PC-9 (cell line): Measurements from ENCODE around the gene GRAP. TPM values are rescaled to one million over a fixed set of nuclear protein-coding genes. Genes with fewer than 3 reads are reported as not detected.

Source experiments
- BruUV-seq: library from RNA; stranded (reverse); fragments of 400-500 nt; replicated peaks from 2 replicates; lab custom pipeline; 2021; lab: Mats Ljungman, UMichigan
- CTCF ChIA-PET: fragments of 300-600 bp; sonication (Branson Sonifier 250); formaldehyde crosslinking; loops from one replicate; lab custom pipeline; 2022; ENCODE audit warnings: antibody characterized with exemption; lab: Charles Lee
- POLR2A ChIA-PET: fragments of 300-600 bp; sonication (Branson Sonifier 250); formaldehyde crosslinking; loops from one replicate; lab custom pipeline; 2022; ENCODE audit warnings: antibody characterized with exemption; ENCODE audit not compliant: unreplicated experiment; lab: Charles Lee
- DNase-seq, 2 experiments: peaks; one replicate each; pipeline versions ENCODE4 v3.0.0 to v3.0.0-alpha.2; 2015 to 2022; ENCODE audit warnings: mixed read lengths in 1 of 2
- H2AFZ ChIP-seq: fragments of 200-600 bp; sonication (generic); 2 replicates; pipeline ENCODE4 v1.8.1; 2017; ENCODE audit warnings: antibody characterized with exemption
- H3F3A ChIP-seq: fragments of 200-600 bp; sonication (generic); 2 replicates; pipeline ENCODE4 v1.8.1; 2017; ENCODE audit warnings: antibody characterized with exemption, mild to moderate bottlenecking, low read depth; ENCODE audit not compliant: insufficient read depth
- H3K27ac ChIP-seq: fragments of 200-600 bp; sonication (generic); 2 replicates; pipeline ENCODE4 v1.6.1; 2016; ENCODE audit warnings: mixed run types
- H3K27me3 ChIP-seq: fragments of 200-600 bp; sonication (generic); 2 replicates; pipeline ENCODE4 v1.6.1; 2016; ENCODE audit warnings: low read depth, mixed run types; ENCODE audit not compliant: insufficient read depth
- H3K36me3 ChIP-seq: fragments of 200-600 bp; sonication (generic); 2 replicates; pipeline ENCODE4 v1.6.1; 2016; ENCODE audit warnings: low read depth, mixed run types
- H3K4me1 ChIP-seq: fragments of 200-600 bp; sonication (generic); replicated peaks from 2 replicates; pipeline ENCODE4 v1.6.1; 2016; ENCODE audit warnings: mixed run types; ENCODE audit not compliant: insufficient read depth
- H3K4me2 ChIP-seq: fragments of 200-600 bp; sonication (generic); 2 replicates; pipeline ENCODE4 v1.6.1; 2017; ENCODE audit warnings: mixed run types
- H3K4me3 ChIP-seq: fragments of 200-600 bp; sonication (generic); 2 replicates; pipeline ENCODE4 v1.6.1; 2016; ENCODE audit warnings: mixed run types
- H3K79me2 ChIP-seq: fragments of 200-600 bp; sonication (generic); 2 replicates; pipeline ENCODE4 v1.6.1; 2017; ENCODE audit warnings: low read depth, mixed run types
- H3K9me2 ChIP-seq: fragments of 200-600 bp; sonication (generic); 2 replicates; pipeline ENCODE4 v1.8.1; 2017; ENCODE audit warnings: mild to moderate bottlenecking; ENCODE audit not compliant: insufficient read depth
- H3K9me3 ChIP-seq: fragments of 200-600 bp; sonication (generic); 2 replicates; pipeline ENCODE4 v1.8.1; 2016; ENCODE audit warnings: low read depth; ENCODE audit not compliant: insufficient read depth
- H4K20me1 ChIP-seq: fragments of 200-600 bp; sonication (generic); 2 replicates; pipeline ENCODE4 v1.8.1; 2017; ENCODE audit not compliant: insufficient read depth
- EZH2 ChIP-seq: fragments of 200-600 bp; sonication (generic); IDR thresholded peaks from 2 replicates; pipeline ENCODE4 v1.8.0; 2017; ENCODE audit warnings: antibody characterized with exemption, low read depth
- intact Hi-C: fragments of 100-400 bp; cut with micrococcal nuclease; formaldehyde crosslinking; loops from one replicate; pipeline ENCODE4 v1.10.0; 2022; ENCODE audit not compliant: unreplicated experiment
- total RNA-seq: library from RNA; stranded (reverse); gene quantifications from 2 replicates; pipeline ENCODE4 v1.2.3, GENCODE V29; 2021
- TF ChIP-seq, protein P1 (sequence below): fragments of 200-600 bp; sonication (generic); conservative IDR thresholded peaks from 2 replicates; pipeline ENCODE4 v1.6.1; 2017; ENCODE audit warnings: mixed run types, antibody characterized with exemption, mild to moderate bottlenecking, moderate library complexity

The GRAP gene
- total RNA-seq, 1 experiment from 2014 or later, result 0.48 TPM

GRCh38 chr17:19013226-19013625 is 33.5 kb downstream of the GRAP start:
- no peak overlapping the region for H3K4me3 ChIP-seq
- no peak overlapping the region for H2AFZ ChIP-seq
- no TSS peak for BruUV-seq
- intact Hi-C loops, result no loop called here
- no peak for TF ChIP-seq EZH2
- TF ChIP-seq, protein P1, sequence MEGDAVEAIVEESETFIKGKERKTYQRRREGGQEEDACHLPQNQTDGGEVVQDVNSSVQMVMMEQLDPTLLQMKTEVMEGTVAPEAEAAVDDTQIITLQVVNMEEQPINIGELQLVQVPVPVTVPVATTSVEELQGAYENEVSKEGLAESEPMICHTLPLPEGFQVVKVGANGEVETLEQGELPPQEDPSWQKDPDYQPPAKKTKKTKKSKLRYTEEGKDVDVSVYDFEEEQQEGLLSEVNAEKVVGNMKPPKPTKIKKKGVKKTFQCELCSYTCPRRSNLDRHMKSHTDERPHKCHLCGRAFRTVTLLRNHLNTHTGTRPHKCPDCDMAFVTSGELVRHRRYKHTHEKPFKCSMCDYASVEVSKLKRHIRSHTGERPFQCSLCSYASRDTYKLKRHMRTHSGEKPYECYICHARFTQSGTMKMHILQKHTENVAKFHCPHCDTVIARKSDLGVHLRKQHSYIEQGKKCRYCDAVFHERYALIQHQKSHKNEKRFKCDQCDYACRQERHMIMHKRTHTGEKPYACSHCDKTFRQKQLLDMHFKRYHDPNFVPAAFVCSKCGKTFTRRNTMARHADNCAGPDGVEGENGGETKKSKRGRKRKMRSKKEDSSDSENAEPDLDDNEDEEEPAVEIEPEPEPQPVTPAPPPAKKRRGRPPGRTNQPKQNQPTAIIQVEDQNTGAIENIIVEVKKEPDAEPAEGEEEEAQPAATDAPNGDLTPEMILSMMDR, result no peak
- no peaks in the 10 kb centered on the region for H4K20me1 ChIP-seq
- no peak for DNase-seq
- no peaks in the 10 kb centered on the region for H3K79me2 ChIP-seq
- H3K4me2 ChIP-seq, result no peak overlapping the region
- H3K27ac ChIP-seq, result no peak overlapping the region
- H3K4me1 ChIP-seq, result peaks cover 15% of the 10 kb centered on the region
- H3F3A ChIP-seq, result 0 out of 2 replicates have a peak, but pooled peaks cover 10% of the 10 kb centered on the region
- H3K9me3 ChIP-seq, result no peaks in the 10 kb centered on the region
- POLR2A ChIA-PET, result no interaction called here
- CTCF ChIA-PET, result no interaction called here
- H3K9me2 ChIP-seq, result no peaks in the 10 kb centered on the region
- H3K36me3 ChIP-seq, result no peaks in the 10 kb centered on the region
- H3K27me3 ChIP-seq, result no peaks in the 10 kb centered on the region

DNA sequence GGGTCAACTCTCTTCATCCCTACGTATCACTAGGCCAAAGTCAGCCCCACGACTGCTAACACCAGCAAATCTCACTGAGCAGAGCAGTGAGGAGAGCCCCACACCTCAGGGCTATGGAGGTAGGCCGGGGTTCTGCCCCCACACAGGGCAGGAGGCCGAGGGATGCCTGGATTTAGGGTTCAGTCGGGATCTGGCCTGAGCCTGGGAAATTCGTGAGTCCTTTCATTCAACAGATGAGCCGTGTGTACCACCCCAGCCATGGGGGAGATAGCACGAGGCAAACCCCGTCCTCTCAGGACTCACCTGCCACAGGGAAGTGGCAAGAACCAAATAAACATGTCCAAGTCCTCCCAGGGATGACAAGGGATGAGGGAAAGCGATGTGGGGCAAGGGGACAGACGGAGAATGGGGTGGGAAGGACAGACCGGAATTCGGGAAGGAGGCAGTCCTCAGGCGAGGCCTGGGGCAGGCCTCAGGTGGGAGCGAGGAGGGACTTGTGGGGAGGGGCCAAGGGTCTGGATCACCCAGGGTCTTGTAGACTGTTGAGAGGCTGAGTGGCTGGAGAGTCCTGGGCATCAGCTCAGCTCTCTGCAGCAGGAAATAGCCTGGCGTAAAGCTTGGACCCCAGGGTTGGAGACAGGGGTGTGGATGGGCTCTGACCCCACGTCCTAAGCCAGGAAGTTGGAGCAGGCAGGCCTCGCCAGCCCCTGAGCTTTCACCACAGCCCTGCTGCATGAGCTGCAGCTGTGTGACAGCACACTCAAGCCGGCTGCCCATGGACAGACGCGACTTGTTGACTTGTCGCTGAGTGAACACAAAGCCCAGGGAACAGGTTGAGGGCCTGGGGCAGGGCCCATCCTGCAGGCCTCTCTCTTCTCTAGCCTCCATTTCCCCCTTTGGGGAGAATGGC is 34.3 kb downstream of the GRAP start:
- H3F3A ChIP-seq, result peaks cover 14% of the 10 kb centered on the region; the same call in 1 of the 2 replicates
- no peak overlapping the region for H3K4me3 ChIP-seq
- no peak overlapping the region for H2AFZ ChIP-seq
- no peaks in the 10 kb centered on the region for H4K20me1 ChIP-seq
- H3K27me3 ChIP-seq, result no peaks in the 10 kb centered on the region
- no peak for DNase-seq
- peaks cover 15% of the 10 kb centered on the region for H3K4me1 ChIP-seq
- POLR2A ChIA-PET, result no interaction called here
- intact Hi-C loops, result no loop called here
- H3K9me3 ChIP-seq, result no peaks in the 10 kb centered on the region
- H3K9me2 ChIP-seq, result no peaks in the 10 kb centered on the region
- no peaks in the 10 kb centered on the region for H3K79me2 ChIP-seq
- no peaks in the 10 kb centered on the region for H3K36me3 ChIP-seq
- CTCF ChIA-PET, result no interaction called here
- no peak overlapping the region for H3K27ac ChIP-seq
- BruUV-seq, result no TSS peak
- no peak overlapping the region for H3K4me2 ChIP-seq
- TF ChIP-seq EZH2, result no peak
- TF ChIP-seq, protein P1, result no peak

DNA sequence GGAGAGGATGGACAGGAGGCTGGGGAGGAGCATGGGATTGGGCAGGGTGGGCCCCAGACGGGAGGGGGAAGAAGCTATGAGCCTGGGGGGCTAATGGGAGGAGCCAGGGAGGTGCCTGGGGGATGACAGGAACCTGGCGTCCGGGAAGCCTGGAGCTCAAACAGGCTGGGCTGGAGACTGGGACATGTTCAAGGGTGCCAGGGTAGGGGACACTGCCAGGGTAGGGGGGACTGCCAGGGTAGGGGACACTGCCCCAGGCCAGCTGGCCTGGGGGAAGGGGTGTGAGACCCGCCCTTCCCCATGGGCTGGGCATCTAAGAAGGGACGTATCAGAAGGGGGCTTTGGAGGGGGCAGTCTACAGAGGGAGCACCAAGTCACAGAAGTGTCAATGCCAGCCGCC is 35.2 kb downstream of the GRAP start:
- CTCF ChIA-PET, result interaction anchor here (0.6 kb wide), 1 partner anchor 9 kb away, joined by 6 read pairs; no protein-coding TSS in a partner anchor
- POLR2A ChIA-PET, result no interaction called here

More for the DNA sequence above, 35.2 kb downstream of the GRAP start:
- no peaks in the 10 kb centered on the region for H4K20me1 ChIP-seq
- H2AFZ ChIP-seq, result no peak overlapping the region
- no peak for TF ChIP-seq EZH2
- TF ChIP-seq, protein P1, result no peak
- peaks cover 15% of the 10 kb centered on the region for H3K4me1 ChIP-seq
- H3K36me3 ChIP-seq, result no peaks in the 10 kb centered on the region
- DNase-seq, result no peak
- BruUV-seq, result no TSS peak
- peaks cover 19% of the 10 kb centered on the region; the same call in 1 of the 2 replicates for H3F3A ChIP-seq
- H3K9me3 ChIP-seq, result no peaks in the 10 kb centered on the region
- no peak overlapping the region for H3K4me3 ChIP-seq
- H3K4me2 ChIP-seq, result peak overlapping the region; percentile 37
- no peak overlapping the region for H3K27ac ChIP-seq
- H3K27me3 ChIP-seq, result no peaks in the 10 kb centered on the region
- intact Hi-C loops, result no loop called here
- H3K79me2 ChIP-seq, result no peaks in the 10 kb centered on the region
- H3K9me2 ChIP-seq, result no peaks in the 10 kb centered on the region
